HS-27A (cell line): Measurements from ENCODE around the gene TRPM7.
"Not testable (repeated sequence)": the region's sequence is repeated elsewhere in the genome, so short reads cannot be mapped to it uniquely, and the experiment has no call there.

Source experiments
- DNase-seq: peaks from one replicate; pipeline ENCODE4 v3.0.0-alpha.2; 2012; ENCODE audit warnings: low read depth, missing footprints

The TRPM7 gene

GRCh38 chr15:50686469-50687301 is at the start of gene TRPM7:
Gene TRPM7, minus strand, starts transcription at chr15:50686797. Its CDS starts 264 bp downstream, at chr15:50686533.
- peak; percentile 69 for DNase-seq

- DNase-seq, result no peak
Measured at GRCh38 chr15:50735156-50735555, 48.6 kb upstream of the TRPM7 start.

GRCh38 chr15:50726315-50726714 is 39.7 kb upstream of the TRPM7 start:
- no peak for DNase-seq

GRCh38 chr15:50718700-50719125 is 32.1 kb upstream of the TRPM7 start:
- no peak for DNase-seq

- DNase-seq, result no peak
Measured at GRCh38 chr15:50712018-50712417, 25.4 kb upstream of the TRPM7 start.

GRCh38 chr15:50710585-50710984 is 24.0 kb upstream of the TRPM7 start:
- no peak for DNase-seq

- no peak for DNase-seq
Measured at GRCh38 chr15:50707878-50708427, 21.4 kb upstream of the TRPM7 start.

GRCh38 chr15:50702762-50703334 is 16.3 kb upstream of the TRPM7 start:
- no peak for DNase-seq

- DNase-seq, result no peak
Measured at GRCh38 chr15:50698101-50698500, 11.5 kb upstream of the TRPM7 start.

- no peak for DNase-seq
Measured at GRCh38 chr15:50697109-50697797, 10.7 kb upstream of the TRPM7 start.

- DNase-seq, result not testable (repeated sequence)
Measured at GRCh38 chr15:50694634-50695165, 8.1 kb upstream of the TRPM7 start.

GRCh38 chr15:50687302-50687902 is 805 bp upstream of the TRPM7 start:
- no peak for DNase-seq

GRCh38 chr15:50685976-50686468 is 575 bp downstream of the TRPM7 start:
- peak; percentile 12 for DNase-seq

- no peak for DNase-seq
Measured at GRCh38 chr15:50685191-50685975, 1.2 kb downstream of the TRPM7 start.

- no peak for DNase-seq
Measured at GRCh38 chr15:50681467-50681866, 5.1 kb downstream of the TRPM7 start.

- peak; percentile 34 for DNase-seq
Measured at GRCh38 chr15:50676799-50677483, 9.7 kb downstream of the TRPM7 start.

GRCh38 chr15:50675535-50676144 is 11.0 kb downstream of the TRPM7 start:
- DNase-seq, result no peak

- no peak for DNase-seq
Measured at GRCh38 chr15:50670115-50670514, 16.5 kb downstream of the TRPM7 start.

GRCh38 chr15:50669611-50670010 is 17.0 kb downstream of the TRPM7 start:
- DNase-seq, result no peak

GRCh38 chr15:50665938-50666337 is 20.7 kb downstream of the TRPM7 start:
- no peak for DNase-seq
